HepG2 (cell line): ENCODE measurements around the gene SLC22A7. TPM values are rescaled to one million over a fixed set of nuclear protein-coding genes. Genes with fewer than 3 reads are reported as not detected.

Experiments used
- ATAC-seq: fragments of 200-7000 bp; cut with Tn5 transposase; 3 replicates; pipeline ENCODE4 v1.9.1; 2020; ENCODE audit warnings: mild to moderate bottlenecking, moderate library complexity
- BruUV-seq: library from RNA; stranded (reverse); fragments of 400-500 nt; replicated peaks from 2 replicates; lab custom pipeline; 2021; lab: Mats Ljungman, UMichigan
- CTCF ChIA-PET: fragments of 300-600 bp; formaldehyde crosslinking; extraction: SDS; loops from one replicate; lab custom pipeline; 2021; ENCODE audit warnings: low total read pairs, inconsistent platforms, low intra/inter-chr PET ratio; lab: Yijun Ruan, JAX
- POLR2A ChIA-PET: fragments of 350-600 bp; sonication (Branson Sonifier 250); formaldehyde crosslinking; loops from one replicate; lab custom pipeline; 2020; ENCODE audit warnings: antibody characterized with exemption, inconsistent platforms; lab: Yijun Ruan, JAX
- DNase-seq: peaks from one replicate; pipeline ENCODE4 v3.0.0-alpha.2; 2015; ENCODE audit warnings: low spot score
- FAIRE-seq: peaks from 3 replicates; lab custom pipeline; 2011; peaks lifted over from hg19 to GRCh38; lab: Jason Lieb, UNC
- H2AFZ ChIP-seq: one replicate; pipeline ENCODE4 v1.6.1; 2011; ENCODE audit warnings: low read length, inconsistent platforms
- H3K27ac ChIP-seq: fragments of 300-600 bp; 3 replicates; pipeline ENCODE4 v1.8.0; 2011; ENCODE audit warnings: mixed run types, mild to moderate bottlenecking, mixed read lengths, low read length, inconsistent platforms; ENCODE audit not compliant: insufficient read depth; ENCODE audit errors: extremely low read length
- H3K27me3 ChIP-seq, 2 experiments: fragments of 200-600 bp in 1 of 2; 2 replicates in 1 of 2; 3 replicates in 1 of 2; pipeline versions ENCODE4 v1.6.0 to v1.8.0; 2011; ENCODE audit warnings: low read length in 2 of 2, mild to moderate bottlenecking in 2 of 2, moderate library complexity in 2 of 2, inconsistent platforms in 1 of 2; ENCODE audit not compliant: insufficient read depth in 2 of 2, control insufficient read depth in 1 of 2
- H3K36me3 ChIP-seq, 2 experiments: fragments of 200-600 bp in 1 of 2; replicated peaks in 1 of 2; 2 replicates in 1 of 2; 3 replicates in 1 of 2; pipeline versions ENCODE4 v1.5.1 to v1.8.0; 2011; ENCODE audit warnings: low read length in 2 of 2, inconsistent platforms in 1 of 2; ENCODE audit not compliant: insufficient read depth in 2 of 2, control insufficient read depth in 1 of 2
- H3K4me1 ChIP-seq: 2 replicates; pipeline ENCODE4 v1.5.1; 2012; ENCODE audit warnings: low read length, inconsistent platforms; ENCODE audit not compliant: insufficient read depth
- H3K4me2 ChIP-seq: 2 replicates; pipeline ENCODE4 v1.6.0; 2011; ENCODE audit warnings: low read depth, low read length, inconsistent platforms
- H3K4me3 ChIP-seq, 3 experiments: fragments of 200-600 bp in 1 of 3; sonication (generic), shearing (Covaris generic) in 1 of 3; replicated peaks in 1 of 3; 2 replicates each; pipeline ENCODE4 v1.5.1; 2011 to 2016; ENCODE audit warnings: low read length in 3 of 3, inconsistent platforms in 2 of 3, low read depth in 2 of 3, mild to moderate bottlenecking in 2 of 3, control low read depth in 1 of 3, mixed read lengths in 1 of 3; ENCODE audit not compliant: insufficient read depth in 1 of 3
- H3K79me2 ChIP-seq: one replicate; pipeline ENCODE4 v1.6.1; 2011; ENCODE audit warnings: low read length, inconsistent platforms; ENCODE audit not compliant: insufficient read depth
- H3K9ac ChIP-seq: 2 replicates; pipeline ENCODE4 v1.6.0; 2011; ENCODE audit warnings: mild to moderate bottlenecking, low read depth, low read length, inconsistent platforms; ENCODE audit not compliant: insufficient read depth
- H3K9me3 ChIP-seq: 2 replicates; pipeline ENCODE4 v1.5.1; 2012; ENCODE audit warnings: mild to moderate bottlenecking, low read length
- H4K20me1 ChIP-seq: 2 replicates; pipeline ENCODE4 v1.6.0; 2011; ENCODE audit warnings: inconsistent platforms, mild to moderate bottlenecking, low read length, moderate library complexity; ENCODE audit not compliant: insufficient read depth
- GATAD1 ChIP-seq: IDR thresholded peaks from 2 replicates; pipeline ENCODE4 v1.6.1; 2016; ENCODE audit warnings: missing genetic modification reagents, missing compliant biosample characterization
- HOXA3 ChIP-seq: sonication (generic); formaldehyde crosslinking; IDR thresholded peaks from 2 replicates; pipeline ENCODE4 v1.5.0; 2020; ENCODE audit warnings: missing genetic modification reagents
- MAFF ChIP-seq: IDR thresholded peaks from 2 replicates; pipeline ENCODE4 v1.6.1; 2011; ENCODE audit warnings: low read depth, low read length, improper control_type of control experiment
- MAFK ChIP-seq, 2 experiments: IDR thresholded peaks in 1 of 2; conservative IDR thresholded peaks in 1 of 2; 2 replicates each; pipeline ENCODE4 v1.6.1; 2011; ENCODE audit warnings: improper control_type of control experiment in 2 of 2, low read length in 2 of 2
- MEIS1 ChIP-seq: sonication (generic); formaldehyde crosslinking; IDR thresholded peaks from 2 replicates; pipeline ENCODE4 v1.9.0; 2021; ENCODE audit warnings: mild to moderate bottlenecking, missing genetic modification reagents, moderate library complexity, borderline replicate concordance
- RXRA ChIP-seq: sonication (generic); formaldehyde crosslinking; IDR thresholded peaks from 2 replicates; pipeline ENCODE4 v1.5.1; 2020; ENCODE audit warnings: missing genetic modification reagents
- SIX4 ChIP-seq: sonication (generic); formaldehyde crosslinking; IDR thresholded peaks from 2 replicates; pipeline ENCODE4 v1.4.0; 2020; ENCODE audit warnings: missing genetic modification reagents
- ZNF891 ChIP-seq: sonication (generic); formaldehyde crosslinking; IDR thresholded peaks from 2 replicates; pipeline ENCODE4 v1.5.0; 2020; ENCODE audit warnings: mild to moderate bottlenecking, missing genetic modification reagents
- whole genome bisulfite sequencing: methylation state at CpG from one replicate; pipeline ENCODE4 v1.1.6; 2017; ENCODE audit warnings: low lambda C conversion rate; 5-methylcytosine and 5-hydroxymethylcytosine counted together
- in situ Hi-C: cut with HindIII; loops from 2 replicates; pipeline ENCODE4 v1.10.0; 2017; ENCODE audit warnings: low pct_unique_long_range_greater_than_20kb; ENCODE audit not compliant: extremely low pct_ligation_motif_present
- intact Hi-C: fragments of 100-400 bp; cut with micrococcal nuclease; formaldehyde crosslinking; loops from one replicate; pipeline ENCODE4 v1.10.0; 2022; ENCODE audit not compliant: unreplicated experiment
- polyA plus RNA-seq, 8 experiments: library from polyadenylated mRNA; depleted of rRNA in 3 of 8; stranded (reverse) in 7 of 8; unstranded in 1 of 8; fragments of >200 nt; fragmentation: Illumina TruSeq in 4 of 8; extraction: Trizol in 4 of 8; gene quantifications; 2 replicates each; pipeline versions ENCODE4 v1.2.1 to v1.2.3, GENCODE V29; 2011 to 2016; ENCODE audit warnings: low read depth in 4 of 8, missing spikeins in 1 of 8, mixed read lengths in 1 of 8; ENCODE audit not compliant: insufficient read depth in 1 of 8
- total RNA-seq, 5 experiments: library from RNA; depleted of rRNA; stranded (reverse); fragments of >200 nt; fragmentation: Illumina TruSeq; extraction: Trizol; gene quantifications; 2 replicates each; pipeline ENCODE4 v1.2.3, GENCODE V29; 2016; ENCODE audit warnings: low read depth in 1 of 5
- TF ChIP-seq, protein P1 (sequence below): sonication (generic); formaldehyde crosslinking; IDR thresholded peaks from 2 replicates; pipeline ENCODE4 v1.4.0; 2020; ENCODE audit warnings: missing genetic modification reagents; ENCODE audit errors: not compliant biosample characterization
- TF ChIP-seq, protein P2 (sequence below): sonication (generic); formaldehyde crosslinking; IDR thresholded peaks from 2 replicates; pipeline ENCODE4 v1.5.1; 2020; ENCODE audit warnings: mild to moderate bottlenecking, missing genetic modification reagents, moderate library complexity
- TF ChIP-seq, protein P3 (sequence below): sonication (generic); formaldehyde crosslinking; IDR thresholded peaks from 2 replicates; pipeline ENCODE4 v1.4.0; 2020; ENCODE audit warnings: missing genetic modification reagents, mild to moderate bottlenecking, borderline replicate concordance

Gene SLC22A7
- total and polyA plus RNA-seq, 2 of the 13 experiments (the other 11 are each of a cell fraction or from before 2014, with no cell fraction given), result 5.3 to 22.6 TPM

DNA sequence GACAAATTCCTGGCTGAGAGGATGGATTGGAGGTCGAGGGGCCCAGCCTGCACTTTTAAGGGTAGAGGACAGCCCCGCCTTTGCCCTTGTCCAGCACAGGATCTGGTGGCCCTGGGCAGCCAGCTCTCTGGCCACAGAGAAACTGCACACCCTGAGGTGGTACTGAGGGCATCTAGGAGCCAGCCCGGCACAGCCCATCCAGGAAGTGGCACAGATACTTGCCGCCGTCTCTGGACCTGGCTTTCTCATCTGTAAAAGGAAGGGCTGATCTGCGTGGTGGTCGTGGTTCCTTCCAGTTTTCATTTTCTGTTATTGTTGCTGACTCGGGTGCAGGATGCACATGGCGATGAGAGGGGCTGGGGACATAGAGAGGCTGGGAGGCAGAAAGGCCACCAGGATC lies 16.0 kb upstream of the SLC22A7 start:
- intact Hi-C loops (no loop called here), in situ Hi-C loops (no loop called here)
- DNase-seq (no peak), ATAC-seq (no peak), FAIRE-seq (no peak)
- 86% methylated on average over 9 of the region's 9 CpGs for WGBS
- no TSS peak for BruUV-seq
- ChIA-PET POLR2A (interaction anchor here (1.4 to 8.0 kb wide), 3 partner anchors 9 to 16 kb away, joined by 4 to 131 read pairs (median 67); partner anchors contain the start of gene SLC22A7), CTCF (no interaction called here)
- Histone ChIP-seq H3K4me3 (no peak overlapping the region), H3K27me3 (no peaks in the 10 kb centered on the region), H3K79me2 (no peaks in the 10 kb centered on the region), H3K9me3 (no peaks in the 10 kb centered on the region), H2AFZ (no peak overlapping the region), H3K36me3 (no peaks in the 10 kb centered on the region), H3K4me1 (peaks cover 75% of the 10 kb centered on the region), H3K27ac (no peak overlapping the region), H3K9ac (no peak overlapping the region), H3K4me2 (no peak overlapping the region), H4K20me1 (no peaks in the 10 kb centered on the region)
- TF ChIP-seq ZNF891 (CRISPR knock-in tag) (no peak), RXRA (CRISPR knock-in tag) (0 out of 2 replicates have a peak, but pooled peaks have one; percentile 3), MEIS1 (0 out of 2 replicates have a peak, but pooled peaks have one; percentile 16), SIX4 (CRISPR knock-in tag) (no peak), HOXA3 (CRISPR knock-in tag) (no peak), MAFF (peak; percentile 31; the same call in 1 of the 2 replicates), GATAD1 (CRISPR knock-in tag) (no peak), MAFK (conservative IDR thresholded peaks at IDR 0.05 in 1 of 2, IDR thresholded peaks at IDR 0.05 in 1 of 2; ENCODE audit: low read length in 2 of 2) (peak in 1 of 2 experiments; percentile 29; a peak in 1 of 4 replicates)
- TF ChIP-seq, protein P1, sequence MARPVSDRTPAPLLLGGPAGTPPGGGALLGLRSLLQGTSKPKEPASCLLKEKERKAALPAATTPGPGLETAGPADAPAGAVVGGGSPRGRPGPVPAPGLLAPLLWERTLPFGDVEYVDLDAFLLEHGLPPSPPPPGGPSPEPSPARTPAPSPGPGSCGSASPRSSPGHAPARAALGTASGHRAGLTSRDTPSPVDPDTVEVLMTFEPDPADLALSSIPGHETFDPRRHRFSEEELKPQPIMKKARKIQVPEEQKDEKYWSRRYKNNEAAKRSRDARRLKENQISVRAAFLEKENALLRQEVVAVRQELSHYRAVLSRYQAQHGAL, result no peak
- TF ChIP-seq, protein P2, sequence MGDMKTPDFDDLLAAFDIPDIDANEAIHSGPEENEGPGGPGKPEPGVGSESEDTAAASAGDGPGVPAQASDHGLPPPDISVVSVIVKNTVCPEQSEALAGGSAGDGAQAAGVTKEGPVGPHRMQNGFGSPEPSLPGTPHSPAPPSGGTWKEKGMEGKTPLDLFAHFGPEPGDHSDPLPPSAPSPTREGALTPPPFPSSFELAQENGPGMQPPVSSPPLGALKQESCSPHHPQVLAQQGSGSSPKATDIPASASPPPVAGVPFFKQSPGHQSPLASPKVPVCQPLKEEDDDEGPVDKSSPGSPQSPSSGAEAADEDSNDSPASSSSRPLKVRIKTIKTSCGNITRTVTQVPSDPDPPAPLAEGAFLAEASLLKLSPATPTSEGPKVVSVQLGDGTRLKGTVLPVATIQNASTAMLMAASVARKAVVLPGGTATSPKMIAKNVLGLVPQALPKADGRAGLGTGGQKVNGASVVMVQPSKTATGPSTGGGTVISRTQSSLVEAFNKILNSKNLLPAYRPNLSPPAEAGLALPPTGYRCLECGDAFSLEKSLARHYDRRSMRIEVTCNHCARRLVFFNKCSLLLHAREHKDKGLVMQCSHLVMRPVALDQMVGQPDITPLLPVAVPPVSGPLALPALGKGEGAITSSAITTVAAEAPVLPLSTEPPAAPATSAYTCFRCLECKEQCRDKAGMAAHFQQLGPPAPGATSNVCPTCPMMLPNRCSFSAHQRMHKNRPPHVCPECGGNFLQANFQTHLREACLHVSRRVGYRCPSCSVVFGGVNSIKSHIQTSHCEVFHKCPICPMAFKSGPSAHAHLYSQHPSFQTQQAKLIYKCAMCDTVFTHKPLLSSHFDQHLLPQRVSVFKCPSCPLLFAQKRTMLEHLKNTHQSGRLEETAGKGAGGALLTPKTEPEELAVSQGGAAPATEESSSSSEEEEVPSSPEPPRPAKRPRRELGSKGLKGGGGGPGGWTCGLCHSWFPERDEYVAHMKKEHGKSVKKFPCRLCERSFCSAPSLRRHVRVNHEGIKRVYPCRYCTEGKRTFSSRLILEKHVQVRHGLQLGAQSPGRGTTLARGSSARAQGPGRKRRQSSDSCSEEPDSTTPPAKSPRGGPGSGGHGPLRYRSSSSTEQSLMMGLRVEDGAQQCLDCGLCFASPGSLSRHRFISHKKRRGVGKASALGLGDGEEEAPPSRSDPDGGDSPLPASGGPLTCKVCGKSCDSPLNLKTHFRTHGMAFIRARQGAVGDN (CRISPR knock-in tag), result peak; percentile 52; the same call in 1 of the 2 replicates
- TF ChIP-seq, protein P3, sequence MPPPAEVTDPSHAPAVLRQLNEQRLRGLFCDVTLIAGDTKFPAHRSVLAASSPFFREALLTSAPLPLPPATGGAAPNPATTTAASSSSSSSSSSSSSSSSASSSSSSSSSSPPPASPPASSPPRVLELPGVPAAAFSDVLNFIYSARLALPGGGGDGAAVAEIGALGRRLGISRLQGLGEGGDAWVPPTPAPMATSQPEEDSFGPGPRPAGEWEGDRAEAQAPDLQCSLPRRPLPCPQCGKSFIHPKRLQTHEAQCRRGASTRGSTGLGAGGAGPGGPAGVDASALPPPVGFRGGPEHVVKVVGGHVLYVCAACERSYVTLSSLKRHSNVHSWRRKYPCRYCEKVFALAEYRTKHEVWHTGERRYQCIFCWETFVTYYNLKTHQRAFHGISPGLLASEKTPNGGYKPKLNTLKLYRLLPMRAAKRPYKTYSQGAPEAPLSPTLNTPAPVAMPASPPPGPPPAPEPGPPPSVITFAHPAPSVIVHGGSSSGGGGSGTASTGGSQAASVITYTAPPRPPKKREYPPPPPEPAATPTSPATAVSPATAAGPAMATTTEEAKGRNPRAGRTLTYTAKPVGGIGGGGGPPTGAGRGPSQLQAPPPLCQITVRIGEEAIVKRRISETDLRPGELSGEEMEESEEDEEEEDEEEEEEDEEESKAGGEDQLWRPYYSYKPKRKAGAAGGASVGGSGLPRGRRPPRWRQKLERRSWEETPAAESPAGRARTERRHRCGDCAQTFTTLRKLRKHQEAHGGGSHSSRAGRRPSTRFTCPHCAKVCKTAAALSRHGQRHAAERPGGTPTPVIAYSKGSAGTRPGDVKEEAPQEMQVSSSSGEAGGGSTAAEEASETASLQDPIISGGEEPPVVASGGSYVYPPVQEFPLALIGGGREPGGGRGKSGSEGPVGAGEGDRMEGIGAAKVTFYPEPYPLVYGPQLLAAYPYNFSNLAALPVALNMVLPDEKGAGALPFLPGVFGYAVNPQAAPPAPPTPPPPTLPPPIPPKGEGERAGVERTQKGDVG, result peak; percentile 73; the same call in 1 of the 2 replicates
